OCI-LY1 (cell line): ENCODE data around the gene RPS16.

Experiments
- H2AFZ ChIP-seq: fragments of 200-600 bp; sonication (generic), shearing (Covaris generic); 2 replicates; pipeline ENCODE4 v1.6.0; 2014; ENCODE audit warnings: antibody characterized with exemption, mild to moderate bottlenecking, low read length
- H3F3A ChIP-seq: fragments of 200-600 bp; sonication (generic), shearing (Covaris generic); 2 replicates; pipeline ENCODE4 v1.6.0; 2014; ENCODE audit warnings: mild to moderate bottlenecking, antibody characterized with exemption, low read length, moderate library complexity; ENCODE audit not compliant: insufficient read depth
- H3K27ac ChIP-seq: fragments of 200-600 bp; sonication (generic); 2 replicates; pipeline ENCODE4 v1.5.1; 2014; ENCODE audit warnings: low read length, mixed run types, mild to moderate bottlenecking, low read depth; ENCODE audit not compliant: poor library complexity, severe bottlenecking
- H3K27me3 ChIP-seq: fragments of 200-600 bp; sonication (generic); 2 replicates; pipeline ENCODE4 v1.6.0; 2014; ENCODE audit warnings: antibody characterized with exemption, mild to moderate bottlenecking, low read length, moderate library complexity; ENCODE audit not compliant: insufficient read depth
- H3K36me3 ChIP-seq: fragments of 200-600 bp; sonication (generic); 2 replicates; pipeline ENCODE4 v1.6.1; 2014; ENCODE audit warnings: mild to moderate bottlenecking, antibody characterized with exemption, low read length, moderate library complexity, mixed read lengths; ENCODE audit not compliant: insufficient read depth
- H3K4me1 ChIP-seq: fragments of 200-600 bp; sonication (generic); 2 replicates; pipeline ENCODE4 v1.5.1; 2014; ENCODE audit warnings: mild to moderate bottlenecking, low read length, moderate library complexity; ENCODE audit not compliant: insufficient read depth, severe bottlenecking
- H3K4me2 ChIP-seq: fragments of 200-600 bp; sonication (generic), shearing (Covaris generic); 2 replicates; pipeline ENCODE4 v1.6.1; 2014; ENCODE audit warnings: low read length
- H3K4me3 ChIP-seq: fragments of 200-600 bp; sonication (generic); 2 replicates; pipeline ENCODE4 v1.5.1; 2014; ENCODE audit warnings: low read length, low read depth, mild to moderate bottlenecking, mixed read lengths; ENCODE audit not compliant: poor library complexity, severe bottlenecking
- H3K79me2 ChIP-seq: fragments of 200-600 bp; shearing (Covaris generic); 2 replicates; pipeline ENCODE4 v1.6.1; 2016; ENCODE audit warnings: mixed run types, low read length, mixed read lengths; ENCODE audit not compliant: insufficient read depth
- H3K9ac ChIP-seq: fragments of 200-600 bp; sonication (generic), shearing (Covaris generic); 2 replicates; pipeline ENCODE4 v1.6.1; 2014; ENCODE audit warnings: mild to moderate bottlenecking, low read length, mixed read lengths
- H3K9me2 ChIP-seq: fragments of 200-600 bp; sonication (generic), shearing (Covaris generic); 2 replicates; pipeline ENCODE4 v1.6.1; 2014; ENCODE audit warnings: low read depth, mild to moderate bottlenecking, low read length, mixed read lengths
- H3K9me3 ChIP-seq: fragments of 200-600 bp; shearing (Covaris generic); 2 replicates; pipeline ENCODE4 v1.6.1; 2014; ENCODE audit warnings: low read length, mixed read lengths
- H4K20me1 ChIP-seq: fragments of 200-600 bp; sonication (generic), shearing (Covaris generic); 2 replicates; pipeline ENCODE4 v1.6.0; 2016; ENCODE audit warnings: mild to moderate bottlenecking, low read length; ENCODE audit not compliant: insufficient read depth
- CTCF ChIP-seq: fragments of 200-600 bp; sonication (generic), shearing (Covaris generic); IDR thresholded peaks from 2 replicates; pipeline ENCODE4 v1.5.1; 2017; ENCODE audit warnings: mild to moderate bottlenecking, antibody characterized with exemption, low read length, moderate library complexity, mixed read lengths
- EZH2 ChIP-seq: fragments of 200-600 bp; sonication (generic), shearing (Covaris generic); IDR thresholded peaks from 2 replicates; pipeline ENCODE4 v1.8.0; 2017; ENCODE audit warnings: borderline replicate concordance, mixed run types, mild to moderate bottlenecking, antibody characterized with exemption, low read length, moderate library complexity, mixed read lengths

The RPS16 gene

GRCh38 chr19:39445196-39446111 lies 9.7 kb upstream of the RPS16 start, which contains the start of gene SUPT5H:
TSS of gene SUPT5H (plus strand) at chr19:39445582. CDS start at chr19:39445891, 309 bp downstream.
- peak within 1 kb of the TSS; percentile 85 for H3K4me3 ChIP-seq
- peak within 1 kb of the TSS; percentile 80 for H3K4me2 ChIP-seq
- H3K36me3 ChIP-seq: peaks cover 22% of the 10 kb centered on the region; the same call in 1 of the 2 replicates
- peaks cover 56% of the 10 kb centered on the region for H3K4me1 ChIP-seq
- no peak within 1 kb of the TSS for H2AFZ ChIP-seq
- peak within 1 kb of the TSS; percentile 92 for H3K27ac ChIP-seq
- no peak for TF ChIP-seq CTCF
- no peak for TF ChIP-seq EZH2
- peak within 1 kb of the TSS; percentile 91 for H3K9ac ChIP-seq
- no peaks in the 10 kb centered on the region for H3F3A ChIP-seq
- H3K79me2 ChIP-seq: peaks cover 48% of the 10 kb centered on the region
- H3K9me2 ChIP-seq: no peaks in the 10 kb centered on the region
- H4K20me1 ChIP-seq: no peaks in the 10 kb centered on the region
- H3K27me3 ChIP-seq: no peaks in the 10 kb centered on the region
- H3K9me3 ChIP-seq: no peaks in the 10 kb centered on the region

- Histone ChIP-seq H3K79me2 (peaks cover 41% of the 10 kb centered on the region), H2AFZ (no peak overlapping the region), H3K4me3 (peak overlapping the region; percentile 85), H4K20me1 (no peaks in the 10 kb centered on the region), H3K9me3 (no peaks in the 10 kb centered on the region), H3K4me2 (peak overlapping the region; percentile 73), H3K27me3 (no peaks in the 10 kb centered on the region), H3K9ac (peak overlapping the region; percentile 84), H3K36me3 (peaks cover 22% of the 10 kb centered on the region; the same call in 1 of the 2 replicates), H3K27ac (peak overlapping the region; percentile 92), H3K4me1 (peaks cover 56% of the 10 kb centered on the region), H3F3A (no peaks in the 10 kb centered on the region), H3K9me2 (no peaks in the 10 kb centered on the region)
- no peak for TF ChIP-seq CTCF
Observed at GRCh38 chr19:39444598-39445195, 8.9 kb upstream of the RPS16 start.

- H2AFZ ChIP-seq: no peak overlapping the region
- H3F3A ChIP-seq: peaks cover 5% of the 10 kb centered on the region; the same call in 1 of the 2 replicates
- no peak overlapping the region for H3K9ac ChIP-seq
- H3K9me2 ChIP-seq: no peaks in the 10 kb centered on the region
- 0 out of 2 replicates have a peak, but pooled peaks cover 2% of the 10 kb centered on the region for H4K20me1 ChIP-seq
- peaks cover 9% of the 10 kb centered on the region; the same call in 1 of the 2 replicates for H3K79me2 ChIP-seq
- TF ChIP-seq EZH2 (no peak), CTCF (no peak)
- no peak overlapping the region for H3K4me3 ChIP-seq
- H3K36me3 ChIP-seq: peaks cover 22% of the 10 kb centered on the region
- H3K4me2 ChIP-seq: no peak overlapping the region
- no peaks in the 10 kb centered on the region for H3K27me3 ChIP-seq
- no peaks in the 10 kb centered on the region for H3K9me3 ChIP-seq
- H3K27ac ChIP-seq: no peak overlapping the region
- H3K4me1 ChIP-seq: peaks cover 46% of the 10 kb centered on the region
Observed at GRCh38 chr19:39438270-39438934, 2.7 kb upstream of the RPS16 start.
